ENCODE measurements around the gene SLC25A6.
A peak's percentile ranks its signal among the peaks of the same experiment; 100 is the strongest.

SLC25A6 gene

DNA sequence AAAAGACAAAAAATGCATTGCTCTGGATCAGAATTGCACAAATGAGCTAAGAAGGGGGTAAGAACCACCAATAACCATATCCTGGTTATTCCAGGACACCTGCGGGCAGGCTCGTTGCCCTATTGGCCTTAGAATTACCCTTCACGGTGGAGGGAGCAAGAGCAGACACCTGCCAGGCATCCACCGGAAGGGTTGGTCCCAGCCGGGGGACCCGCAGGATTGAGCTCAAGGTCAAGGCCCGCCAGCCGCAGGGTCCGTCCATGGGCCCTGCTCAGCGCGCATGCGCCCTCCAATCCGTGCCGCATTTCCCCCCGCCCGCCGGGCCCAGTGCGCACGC lies 575 bp downstream of the SLC25A6 start:
- TF ChIP-seq, protein P1, sequence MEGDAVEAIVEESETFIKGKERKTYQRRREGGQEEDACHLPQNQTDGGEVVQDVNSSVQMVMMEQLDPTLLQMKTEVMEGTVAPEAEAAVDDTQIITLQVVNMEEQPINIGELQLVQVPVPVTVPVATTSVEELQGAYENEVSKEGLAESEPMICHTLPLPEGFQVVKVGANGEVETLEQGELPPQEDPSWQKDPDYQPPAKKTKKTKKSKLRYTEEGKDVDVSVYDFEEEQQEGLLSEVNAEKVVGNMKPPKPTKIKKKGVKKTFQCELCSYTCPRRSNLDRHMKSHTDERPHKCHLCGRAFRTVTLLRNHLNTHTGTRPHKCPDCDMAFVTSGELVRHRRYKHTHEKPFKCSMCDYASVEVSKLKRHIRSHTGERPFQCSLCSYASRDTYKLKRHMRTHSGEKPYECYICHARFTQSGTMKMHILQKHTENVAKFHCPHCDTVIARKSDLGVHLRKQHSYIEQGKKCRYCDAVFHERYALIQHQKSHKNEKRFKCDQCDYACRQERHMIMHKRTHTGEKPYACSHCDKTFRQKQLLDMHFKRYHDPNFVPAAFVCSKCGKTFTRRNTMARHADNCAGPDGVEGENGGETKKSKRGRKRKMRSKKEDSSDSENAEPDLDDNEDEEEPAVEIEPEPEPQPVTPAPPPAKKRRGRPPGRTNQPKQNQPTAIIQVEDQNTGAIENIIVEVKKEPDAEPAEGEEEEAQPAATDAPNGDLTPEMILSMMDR (IDR thresholded peaks at IDR 0.05; ENCODE audit: extremely low read depth, missing control alignments), result no peak
- peak; percentile 97 for DNase-seq (ENCODE audit: low spot score)

DNA sequence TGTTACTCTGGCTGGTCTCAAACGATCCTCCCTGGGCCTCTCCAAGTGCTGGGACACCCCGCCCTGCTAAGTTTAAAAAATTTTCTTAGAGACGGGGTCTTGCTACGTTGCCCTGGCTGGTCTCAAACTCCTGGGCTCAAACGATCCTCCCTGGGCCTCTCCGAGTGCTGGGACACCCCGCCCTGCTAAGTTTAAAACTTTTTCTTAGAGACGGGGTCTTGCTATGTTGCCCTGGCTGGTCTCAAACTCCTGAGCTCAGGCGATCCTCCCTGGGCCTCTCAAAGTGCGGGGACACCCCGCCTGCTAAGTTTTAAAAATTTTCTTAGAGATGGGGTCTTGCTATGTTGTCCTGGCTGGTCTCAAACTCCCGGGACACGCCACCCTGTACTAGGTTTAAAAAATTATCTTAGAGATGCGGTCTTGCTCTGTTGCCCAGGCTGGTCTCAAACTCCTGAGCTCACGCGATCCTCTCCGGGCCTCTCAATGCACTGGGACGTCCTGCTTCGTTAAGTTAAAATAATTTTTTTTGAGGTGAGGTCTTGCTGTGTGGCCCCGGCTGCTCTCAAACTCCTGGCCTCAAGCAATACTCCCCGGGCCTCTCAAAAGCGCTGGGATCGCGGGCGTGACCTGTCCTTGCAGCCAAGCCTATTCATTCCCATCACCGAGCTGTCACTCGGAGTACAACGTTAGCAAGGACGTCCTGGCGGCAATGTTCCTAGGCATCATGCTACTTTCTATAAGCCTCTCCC lies 1.1 kb downstream of the SLC25A6 start:
- TF ChIP-seq, protein P1 (IDR thresholded peaks at IDR 0.05; ENCODE audit: extremely low read depth, missing control alignments), result no peak
- DNase-seq (ENCODE audit: low spot score), result no peak

DNA sequence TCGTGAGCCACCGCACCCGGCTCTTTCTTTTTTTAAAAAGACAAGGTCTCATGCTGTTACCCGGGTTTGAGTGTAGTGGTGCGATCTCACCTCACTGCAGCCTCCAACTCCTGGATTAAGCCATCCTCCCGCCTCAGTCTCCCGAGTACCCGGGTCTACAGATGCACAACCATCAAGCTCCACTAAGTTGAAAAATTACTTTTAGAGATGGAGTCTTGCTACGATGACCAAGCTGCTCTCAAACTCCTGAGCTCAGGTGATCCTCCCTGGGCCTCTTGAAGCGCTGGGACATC lies 2.0 kb downstream of the SLC25A6 start:
- TF ChIP-seq, protein P1 (IDR thresholded peaks at IDR 0.05; ENCODE audit: extremely low read depth, missing control alignments), result no peak
- no peak for DNase-seq (ENCODE audit: low spot score)

DNA sequence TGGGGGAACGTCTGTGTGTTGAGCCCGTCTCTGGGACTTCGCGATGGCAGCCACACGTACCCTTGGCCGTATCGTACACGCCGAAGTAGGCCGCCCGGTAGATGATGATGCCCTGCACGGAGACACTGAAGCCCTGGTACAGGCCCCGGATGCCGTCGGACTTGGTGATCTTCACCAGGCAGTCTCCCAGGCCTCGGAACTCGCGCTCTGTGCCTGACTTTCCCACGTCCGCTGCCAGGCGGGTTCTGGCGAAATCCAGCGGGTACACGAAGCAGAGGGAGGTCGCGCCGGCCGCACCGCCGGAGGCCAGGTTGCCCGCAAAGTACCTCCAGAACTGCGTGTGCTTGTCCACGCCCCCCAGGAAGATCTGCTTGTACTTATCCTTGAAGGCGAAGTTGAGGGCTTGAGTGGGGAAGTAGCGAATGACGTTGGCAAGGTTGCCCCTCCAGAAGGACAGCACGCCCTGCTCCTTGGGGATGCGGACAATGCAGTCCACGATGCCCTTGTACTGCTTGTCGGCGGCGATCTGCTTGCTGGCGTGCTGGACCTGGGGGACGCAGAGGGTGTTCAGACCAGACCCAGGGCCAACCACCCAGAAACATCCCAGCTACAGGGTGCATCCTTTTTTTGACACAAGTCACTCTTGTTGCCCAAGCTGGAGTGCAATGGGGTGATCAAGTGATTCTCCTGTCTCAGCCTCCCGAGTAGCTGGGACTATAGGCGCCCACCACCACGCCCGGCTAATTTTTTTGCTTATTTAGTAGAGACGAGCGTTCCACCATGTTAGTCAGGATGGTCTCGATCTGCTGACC lies 2.5 kb downstream of the SLC25A6 start:
- DNase-seq (ENCODE audit: low spot score), result no peak
- TF ChIP-seq, protein P1 (IDR thresholded peaks at IDR 0.05; ENCODE audit: extremely low read depth, missing control alignments), result no peak

DNA sequence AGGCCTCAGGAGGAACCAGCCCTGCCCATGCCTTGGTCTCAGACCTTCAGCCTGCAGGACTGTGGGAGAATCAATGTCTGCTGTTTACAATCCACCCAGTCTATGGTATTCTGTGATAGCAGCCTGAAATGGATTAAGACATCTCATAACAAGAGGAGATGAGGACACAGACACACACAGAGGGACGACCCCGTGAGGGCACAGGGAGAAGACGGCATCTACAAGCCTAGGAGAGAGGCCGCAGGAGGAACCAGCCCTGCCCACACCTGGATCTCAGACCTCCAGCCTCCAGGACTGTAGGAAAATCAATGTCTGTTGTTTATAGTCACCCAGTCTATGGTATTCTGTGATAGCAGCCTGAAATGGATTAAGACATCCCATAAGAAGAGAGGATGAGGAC lies 3.3 kb downstream of the SLC25A6 start:
- TF ChIP-seq, protein P1 (IDR thresholded peaks at IDR 0.05; ENCODE audit: extremely low read depth, missing control alignments), result no peak
- DNase-seq (ENCODE audit: low spot score), result no peak

DNA sequence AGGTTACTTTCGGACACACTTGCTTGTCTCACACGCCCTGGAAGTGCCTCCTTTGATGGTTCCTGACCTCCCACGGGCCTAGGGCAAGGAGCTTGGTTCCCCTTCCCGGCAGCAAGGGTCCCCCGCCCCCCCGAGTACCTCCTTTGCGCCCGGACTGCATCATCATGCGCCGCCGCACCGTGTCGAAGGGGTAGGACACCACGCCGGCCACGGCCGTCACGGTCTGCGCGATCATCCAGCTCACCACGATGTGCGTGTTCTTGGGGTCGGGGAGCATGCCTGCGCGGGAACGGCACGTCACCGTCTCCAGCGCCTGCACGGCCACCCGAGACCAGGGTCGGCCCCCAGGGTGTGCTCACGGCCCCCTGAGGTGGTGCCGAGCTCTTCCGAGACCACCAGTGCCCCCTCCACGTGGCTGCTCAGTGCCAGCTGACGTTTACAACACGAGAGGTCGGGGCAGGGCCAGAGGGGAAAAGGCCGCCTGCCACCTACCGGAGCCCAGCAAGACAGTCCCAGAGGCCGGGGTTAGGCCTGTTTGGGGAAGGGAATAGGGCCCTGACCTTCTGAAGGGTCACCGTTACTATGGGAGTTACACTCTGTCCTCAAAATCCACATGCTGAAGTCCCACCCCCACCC lies 4.7 kb downstream of the SLC25A6 start:
- no peak for DNase-seq (ENCODE audit: low spot score)
- TF ChIP-seq, protein P1 (IDR thresholded peaks at IDR 0.05; ENCODE audit: extremely low read depth, missing control alignments), result no peak
